TTC549 (cell line): ENCODE data around the gene EBF4.

Source experiments
- FAIRE-seq: peaks from 2 replicates; lab custom pipeline; 2012; peaks lifted over from hg19 to GRCh38; lab: Jason Lieb, UNC

The EBF4 gene

DNA sequence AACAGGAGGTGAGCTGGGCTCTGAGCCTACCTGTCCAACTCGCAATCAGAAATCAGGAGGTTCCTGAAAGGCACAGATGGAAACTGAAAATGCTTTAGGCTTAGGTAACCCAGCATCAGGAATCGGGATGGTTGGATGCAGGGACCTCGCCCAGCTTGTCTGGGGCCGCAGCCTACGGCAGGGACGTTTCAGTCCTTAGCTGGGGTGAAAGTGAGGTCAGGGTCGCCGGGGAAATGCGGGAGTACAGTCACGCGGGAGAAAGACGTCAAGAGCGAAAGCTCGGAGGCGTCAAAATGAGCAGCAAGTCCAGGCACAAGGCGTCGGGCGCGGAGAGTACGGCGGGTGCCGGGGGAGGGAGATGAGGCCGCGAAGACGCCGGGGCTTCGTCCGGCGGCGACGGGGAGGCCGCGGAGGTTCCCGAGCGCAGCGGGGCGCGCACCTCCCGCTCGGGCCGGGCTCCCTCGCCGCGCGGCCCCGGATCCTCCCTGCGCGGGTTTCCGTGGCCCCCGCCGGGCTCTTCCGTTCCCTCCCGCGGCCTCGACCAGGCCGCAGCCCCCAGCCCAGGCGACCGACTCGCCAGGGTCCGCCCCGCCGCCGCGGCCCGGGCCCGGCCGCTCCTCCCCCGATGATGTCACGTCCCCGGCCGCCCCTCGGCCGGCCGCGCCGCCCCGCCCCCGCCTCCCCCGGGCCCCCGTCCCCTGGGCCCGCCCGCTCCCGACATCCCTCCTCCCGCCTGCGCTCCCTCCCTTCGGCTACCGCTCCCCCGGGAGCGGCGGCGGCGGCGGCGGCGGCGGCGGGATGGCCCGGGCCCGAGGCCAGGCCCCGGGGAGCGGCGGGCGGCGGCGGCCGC lies at the start of gene EBF4:
EBF4 (plus strand) TSS at position 745 of the 850 bp plus-strand sequence. CDS start 866 bp downstream, outside the sequence.
- no peak for FAIRE-seq

DNA sequence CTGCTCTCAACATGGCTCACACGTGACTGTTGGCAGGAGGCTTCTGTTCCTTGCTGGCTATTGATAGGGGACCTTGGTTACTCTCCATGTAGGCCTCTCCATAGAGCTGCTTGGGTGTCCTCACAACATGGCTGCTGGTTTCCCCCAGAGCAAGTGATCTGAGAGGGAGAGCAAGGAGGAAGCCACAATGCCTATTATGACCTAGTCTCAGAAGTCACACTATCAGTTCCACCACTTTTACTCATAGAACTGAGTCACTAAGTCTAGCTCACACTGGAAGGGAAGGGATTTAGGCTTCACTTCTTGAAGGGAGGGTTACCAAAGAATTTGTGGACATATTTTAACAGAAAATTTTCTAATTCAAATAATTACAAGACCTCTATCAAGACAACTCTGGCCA lies 48.9 kb upstream of the EBF4 start:
- no peak for FAIRE-seq

DNA sequence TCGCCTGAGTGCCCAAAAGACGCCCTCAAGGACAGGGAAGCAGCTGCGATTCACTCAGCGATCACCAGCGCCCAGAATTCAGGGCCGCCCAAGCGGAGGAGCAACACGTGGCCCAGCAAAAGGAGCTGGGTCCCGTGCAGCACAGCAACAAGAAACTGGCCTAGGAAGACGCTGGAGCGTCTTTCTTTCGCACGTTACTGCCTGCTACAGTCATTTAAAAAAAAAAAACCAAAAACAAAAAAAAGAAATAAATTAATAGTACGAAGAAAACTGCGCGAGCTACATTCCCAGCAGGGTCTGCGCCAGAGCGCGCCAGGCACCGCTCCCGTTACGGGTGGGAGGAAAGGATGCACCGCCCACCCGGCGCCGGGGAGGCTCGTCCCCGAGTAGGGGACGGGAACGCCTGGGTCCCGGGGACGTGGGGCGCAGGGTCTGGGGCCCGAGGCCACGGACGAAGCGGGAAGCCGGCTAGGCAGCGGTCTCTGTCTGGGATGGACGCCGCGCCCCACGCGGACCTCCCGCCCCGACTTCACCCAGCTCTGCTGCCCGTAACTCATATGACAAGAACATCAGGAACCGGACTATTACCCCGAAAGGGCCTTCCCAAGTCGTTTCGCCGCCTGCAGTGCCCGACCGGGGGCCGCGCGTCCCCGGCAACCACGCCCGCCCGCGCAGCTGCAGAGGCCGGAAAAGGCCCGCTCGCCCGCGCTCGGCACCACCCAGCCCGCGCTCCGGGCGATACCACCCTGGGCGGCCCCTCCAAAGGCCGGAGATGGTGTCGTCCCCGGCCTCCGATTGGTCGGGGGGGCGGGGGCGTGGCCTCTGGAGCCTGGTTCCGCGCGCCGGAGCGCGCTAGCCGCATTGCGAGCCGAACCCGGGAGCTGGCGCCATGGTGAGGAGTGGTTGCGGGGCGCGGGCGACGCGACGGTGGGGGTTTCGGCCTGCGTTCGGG lies 40.5 kb upstream of the EBF4 start, which contains the start of gene NOP56:
NOP56 (plus strand) TSS at position 861 of the 952 bp plus-strand sequence; CDS start at position 890, 29 bp downstream.
- no peak for FAIRE-seq

DNA sequence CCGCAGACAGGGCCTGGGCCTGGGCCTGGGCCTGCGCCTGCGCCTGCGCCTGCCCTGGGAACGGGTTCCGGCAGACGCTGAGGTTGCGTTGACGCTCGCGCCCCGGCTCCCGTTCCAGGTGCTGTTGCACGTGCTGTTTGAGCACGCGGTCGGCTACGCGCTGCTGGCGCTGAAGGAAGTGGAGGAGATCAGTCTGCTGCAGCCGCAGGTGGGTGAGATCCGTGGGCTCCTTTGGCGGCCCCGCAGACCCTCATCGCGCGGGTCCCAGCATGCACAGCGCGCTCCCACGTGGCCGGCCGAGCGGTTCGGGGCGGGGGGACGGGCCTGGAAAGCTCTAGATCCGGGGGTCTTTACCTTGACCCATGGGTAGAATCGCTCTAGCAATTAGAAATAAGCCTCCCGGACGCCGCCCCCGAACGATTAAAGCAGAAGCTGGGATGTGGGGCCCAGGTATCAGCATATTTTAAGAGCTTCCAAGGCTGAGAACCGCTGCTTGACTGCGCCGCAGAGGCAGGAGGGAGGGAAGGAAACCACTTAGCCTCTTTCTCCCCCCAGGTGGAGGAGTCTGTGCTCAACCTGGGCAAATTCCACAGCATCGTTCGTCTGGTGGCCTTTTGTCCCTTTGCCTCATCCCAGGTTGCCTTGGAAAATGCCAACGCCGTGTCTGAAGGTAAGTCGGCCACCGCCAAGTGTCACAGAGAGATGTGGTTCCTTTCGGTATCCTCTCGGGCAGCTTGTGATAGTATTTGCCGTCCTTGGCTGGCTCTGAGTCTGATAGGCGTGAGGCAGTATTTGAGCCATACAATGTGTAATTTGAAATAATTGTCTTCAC lies 39.6 kb upstream of the EBF4 start:
- no peak for FAIRE-seq

DNA sequence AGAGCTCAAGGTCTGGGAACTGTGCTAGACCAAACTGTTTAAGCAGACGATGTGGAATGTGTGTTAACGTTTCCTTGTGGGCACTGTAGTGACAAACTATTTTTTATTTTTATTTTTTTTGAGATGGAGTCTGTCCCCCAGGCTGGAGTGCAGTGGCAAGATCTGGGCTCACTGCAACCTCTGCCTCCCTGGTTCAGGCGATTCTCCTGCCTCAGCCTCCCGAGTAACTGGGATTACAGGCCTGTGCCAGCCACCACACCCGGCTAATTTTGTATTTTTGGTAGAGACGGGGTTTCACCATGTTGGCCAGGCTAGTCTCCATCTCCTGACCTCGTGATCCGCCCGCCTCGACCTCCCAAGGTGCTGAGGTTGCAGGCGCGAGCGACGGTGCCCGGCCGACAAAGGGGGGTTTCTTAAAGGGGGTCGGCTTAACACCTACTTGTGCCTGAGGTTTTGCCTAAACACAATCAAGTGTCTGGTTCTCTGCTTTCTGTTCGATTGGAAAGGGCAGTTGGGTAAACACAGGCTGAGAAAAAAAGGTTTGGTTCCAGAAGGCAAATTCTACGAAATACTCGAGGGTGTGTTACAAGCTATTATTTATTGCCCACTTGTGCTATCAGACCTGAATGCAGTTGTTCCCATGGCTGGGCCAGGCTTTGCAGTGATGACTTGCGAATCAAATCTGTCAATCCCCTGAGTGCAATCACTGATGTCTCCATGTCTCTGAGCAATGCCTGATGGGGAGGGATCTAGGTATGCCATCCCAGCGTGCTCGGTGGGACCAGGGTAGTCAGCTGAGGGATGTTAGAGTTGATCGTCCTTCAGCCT lies 38.8 kb upstream of the EBF4 start:
- no peak for FAIRE-seq

DNA sequence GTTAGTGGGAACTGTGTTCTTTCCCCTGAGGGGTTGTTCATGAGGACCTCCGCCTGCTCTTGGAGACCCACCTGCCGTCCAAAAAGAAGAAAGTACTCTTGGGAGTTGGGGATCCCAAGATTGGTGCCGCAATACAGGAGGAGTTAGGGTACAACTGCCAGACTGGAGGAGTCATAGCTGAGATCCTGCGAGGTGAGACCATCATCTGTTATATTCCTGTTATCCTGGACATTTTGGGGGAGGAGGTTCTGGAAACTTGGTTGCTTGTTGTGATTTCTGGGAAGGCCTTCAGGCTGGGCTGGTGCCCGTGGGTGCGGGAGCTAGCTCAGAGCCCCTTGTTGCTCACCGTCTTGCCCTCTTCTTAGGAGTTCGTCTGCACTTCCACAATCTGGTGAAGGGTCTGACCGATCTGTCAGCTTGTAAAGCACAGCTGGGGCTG lies 38.2 kb upstream of the EBF4 start:
- no peak for FAIRE-seq

DNA sequence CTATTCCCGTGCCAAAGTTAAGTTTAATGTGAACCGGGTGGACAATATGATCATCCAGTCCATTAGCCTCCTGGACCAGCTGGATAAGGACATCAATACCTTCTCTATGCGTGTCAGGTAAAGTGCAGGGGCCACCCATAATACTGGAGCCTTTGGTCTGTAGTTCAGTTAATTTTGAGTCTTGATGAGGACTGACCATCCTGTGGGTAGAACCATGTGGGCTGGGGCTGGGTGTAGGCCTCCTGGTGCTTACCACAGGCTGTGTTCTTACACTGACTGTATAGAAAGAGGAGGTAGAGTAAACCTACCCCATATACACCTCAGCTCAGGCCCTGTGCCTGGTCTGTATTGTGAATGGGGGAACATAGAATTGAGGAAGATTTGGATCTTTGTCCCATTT lies 37.7 kb upstream of the EBF4 start:
- FAIRE-seq = no peak

DNA sequence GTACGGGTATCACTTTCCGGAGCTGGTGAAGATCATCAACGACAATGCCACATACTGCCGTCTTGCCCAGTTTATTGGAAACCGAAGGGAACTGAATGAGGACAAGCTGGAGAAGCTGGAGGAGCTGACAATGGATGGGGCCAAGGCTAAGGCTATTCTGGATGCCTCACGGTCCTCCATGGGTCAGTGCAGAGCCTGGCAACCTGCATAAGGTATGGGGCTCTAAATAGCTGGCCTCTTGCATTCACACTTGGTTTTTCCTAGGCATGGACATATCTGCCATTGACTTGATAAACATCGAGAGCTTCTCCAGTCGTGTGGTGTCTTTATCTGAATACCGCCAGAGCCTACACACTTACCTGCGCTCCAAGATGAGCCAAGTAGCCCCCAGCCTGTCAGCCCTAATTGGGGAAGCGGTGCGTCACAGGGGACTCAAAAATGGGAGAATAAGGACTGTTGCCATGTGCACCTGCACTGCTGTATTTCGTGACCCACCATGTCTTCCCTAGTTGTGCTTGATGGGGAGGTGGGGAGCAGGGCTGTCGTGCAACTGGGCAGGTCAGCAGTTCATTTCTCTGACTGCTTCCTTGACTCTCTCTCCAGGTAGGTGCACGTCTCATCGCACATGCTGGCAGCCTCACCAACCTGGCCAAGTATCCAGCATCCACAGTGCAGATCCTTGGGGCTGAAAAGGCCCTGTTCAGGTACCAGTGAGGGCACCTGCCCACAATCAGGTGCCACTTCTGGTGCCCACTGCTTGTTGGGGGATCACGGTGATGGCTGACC lies 37.1 kb upstream of the EBF4 start:
- FAIRE-seq = no peak

- no peak for FAIRE-seq
Observed at GRCh38 chr20:2656471-2657117, 36.0 kb upstream of the EBF4 start.

GRCh38 chr20:2657241-2657640 lies 35.3 kb upstream of the EBF4 start:
- FAIRE-seq = no peak

DNA sequence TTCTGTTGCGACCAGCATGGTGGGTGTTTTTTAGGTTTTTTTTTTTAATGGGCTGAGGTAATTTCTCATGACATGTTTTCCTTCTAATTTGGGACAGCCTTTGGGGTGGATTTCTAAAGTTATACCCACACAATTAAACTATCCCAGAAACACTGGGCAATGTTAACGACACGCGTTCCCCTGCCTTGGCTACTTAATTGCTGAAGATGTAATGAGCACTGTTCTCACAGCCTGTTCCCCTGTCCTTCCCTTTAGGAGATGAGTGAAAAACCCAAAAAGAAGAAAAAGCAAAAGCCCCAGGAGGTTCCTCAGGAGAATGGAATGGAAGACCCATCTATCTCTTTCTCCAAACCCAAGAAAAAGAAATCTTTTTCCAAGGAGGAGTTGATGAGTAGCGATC lies 34.9 kb upstream of the EBF4 start:
- no peak for FAIRE-seq

GRCh38 chr20:2658414-2659354 lies 33.9 kb upstream of the EBF4 start:
- no peak for FAIRE-seq

DNA sequence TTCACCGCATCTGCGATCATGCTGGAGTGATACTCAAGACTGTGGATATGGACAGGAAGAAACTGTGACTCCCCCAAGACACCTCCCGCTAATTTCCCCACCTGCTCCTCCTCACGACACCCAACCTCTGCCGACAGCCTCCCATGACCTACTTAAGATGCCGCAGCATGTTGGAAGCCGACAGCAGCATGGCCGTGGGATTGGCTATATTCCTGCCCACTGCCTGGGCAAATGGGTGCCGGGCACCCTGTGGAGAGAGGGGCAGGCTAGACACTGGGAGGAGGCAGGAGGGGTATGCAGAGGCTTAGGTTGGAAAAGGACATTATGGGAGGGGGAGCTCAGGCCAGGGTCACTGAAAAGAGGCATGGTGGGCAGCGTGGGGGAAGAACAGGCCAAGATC lies 33.0 kb upstream of the EBF4 start:
- FAIRE-seq = no peak

DNA sequence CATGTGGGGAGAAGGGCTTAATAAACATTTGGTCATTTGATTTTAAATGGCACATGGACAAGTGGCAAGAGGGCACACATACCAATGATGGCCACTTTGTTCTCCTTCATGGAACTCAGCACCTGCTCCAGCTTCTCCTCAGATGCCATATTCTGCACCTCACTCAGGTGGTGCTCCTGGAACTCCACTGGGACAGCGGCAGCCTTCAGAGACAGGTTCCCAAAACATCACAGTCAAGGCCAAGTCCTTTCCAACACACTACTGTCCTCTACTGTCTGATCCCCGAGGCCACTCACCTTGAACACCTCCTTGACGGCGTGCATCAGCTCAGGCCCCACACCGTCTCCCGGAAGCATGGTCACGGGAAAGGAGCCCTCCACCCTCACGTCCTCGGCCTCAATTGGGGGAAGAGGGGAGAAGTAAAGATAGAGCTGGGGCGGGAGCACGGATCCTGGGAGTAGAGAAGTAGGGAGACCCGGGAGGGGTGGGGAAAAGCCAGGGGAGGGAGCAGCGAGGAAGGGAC lies 29.2 kb upstream of the EBF4 start:
- no peak for FAIRE-seq

DNA sequence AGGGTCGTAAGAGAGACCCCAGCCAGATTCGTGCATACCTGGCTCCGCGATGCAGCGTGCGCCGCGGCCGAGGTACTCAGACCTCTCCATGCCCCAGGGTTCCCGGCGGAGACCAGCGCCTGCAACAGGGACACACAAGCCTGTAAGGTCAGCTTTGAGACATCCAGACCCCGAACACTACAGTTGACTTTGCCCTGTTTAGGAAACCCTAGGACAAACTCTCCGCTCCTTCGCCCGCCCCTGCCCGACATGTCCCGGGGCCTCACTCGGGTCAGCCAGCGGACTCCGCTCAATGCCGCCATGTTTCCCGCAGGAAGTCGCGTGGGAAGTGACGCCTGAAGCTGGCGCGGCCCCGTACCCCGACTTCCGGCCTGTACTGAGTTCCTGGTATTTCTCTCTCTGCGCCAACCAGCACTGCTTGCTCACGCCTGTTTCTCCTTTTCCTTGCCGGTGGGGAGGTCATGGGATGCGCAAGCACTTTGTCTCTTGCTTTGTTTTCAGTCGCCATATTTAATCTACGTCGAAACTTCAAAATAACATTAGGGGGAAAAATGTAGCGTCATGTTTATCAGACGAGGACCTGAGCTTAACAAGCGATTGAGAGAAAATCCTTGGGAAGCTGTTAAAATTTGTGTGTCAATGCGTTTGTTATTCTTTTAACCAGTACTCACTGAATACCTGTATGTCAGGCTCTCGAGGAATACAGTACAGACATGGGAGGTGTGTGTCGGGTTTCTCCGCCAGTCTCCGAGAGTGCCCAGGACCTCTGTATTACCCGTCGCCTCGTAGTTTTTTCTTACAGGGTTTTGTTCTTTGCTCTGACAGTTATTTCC lies 28.5 kb upstream of the EBF4 start, which contains the start of gene IDH3B:
IDH3B (minus strand) TSS at position 330 of the 833 bp plus-strand sequence; CDS start at position 302, 28 bp downstream.
- FAIRE-seq = peak; percentile 46

- no peak for FAIRE-seq
Observed at GRCh38 chr20:2671977-2672376, 20.6 kb upstream of the EBF4 start.

- FAIRE-seq = no peak
Observed at GRCh38 chr20:2672446-2672845, 20.1 kb upstream of the EBF4 start.
